Bronchial epithelial cell (primary cell): Measurements from ENCODE around the gene GSTM2. TPM values are rescaled to one million over a fixed set of nuclear protein-coding genes. Genes with fewer than 3 reads are reported as not detected.
A peak's percentile ranks its signal among the peaks of the same experiment; 100 is the strongest.

ENCODE experiments used
- DNase-seq: peaks from one replicate; pipeline ENCODE4 v3.0.0-alpha.2; 2010; ENCODE audit warnings: low read depth
- FAIRE-seq: peaks from 2 replicates; lab custom pipeline; 2011; peaks lifted over from hg19 to GRCh38; lab: Jason Lieb, UNC
- H3K27me3 ChIP-seq: 2 replicates; pipeline ENCODE4 v1.5.1; 2011; ENCODE audit warnings: low read length; ENCODE audit not compliant: control insufficient read depth, insufficient read depth
- H3K36me3 ChIP-seq: 2 replicates; pipeline ENCODE4 v1.5.1; 2011; ENCODE audit warnings: low read length; ENCODE audit not compliant: control insufficient read depth, insufficient read depth
- H3K4me3 ChIP-seq: 2 replicates; pipeline ENCODE4 v1.5.1; 2011; ENCODE audit warnings: mild to moderate bottlenecking, low read depth, low read length, control low read depth
- CTCF ChIP-seq: IDR thresholded peaks from 2 replicates; pipeline ENCODE4 v1.5.1; 2011; ENCODE audit warnings: mild to moderate bottlenecking, moderate library complexity, low read length, control low read depth, inconsistent platforms; ENCODE audit not compliant: insufficient read depth, severe bottlenecking
- total RNA-seq: library from RNA; depleted of rRNA; stranded (reverse); fragments of >200 nt; gene quantifications from 2 replicates; pipeline ENCODE4 v1.2.1, GENCODE V29; 2014

GSTM2 gene
- total RNA-seq, 1 donor from 2014 or later, result 0.26 TPM

- Histone ChIP-seq H3K36me3 (peaks cover 29% of the 10 kb centered on the region), H3K4me3 (no peak overlapping the region), H3K27me3 (no peaks in the 10 kb centered on the region)
- TF ChIP-seq CTCF, result no peak
- FAIRE-seq (no peak), DNase-seq (no peak)
These were observed 38.4 kb upstream of the GSTM2 start for GRCh38 chr1:109629372-109630030.

- DNase-seq (no peak), FAIRE-seq (no peak)
- peak; percentile 0 for TF ChIP-seq CTCF
- Histone ChIP-seq H3K36me3 (peaks cover 29% of the 10 kb centered on the region), H3K4me3 (no peak overlapping the region), H3K27me3 (no peaks in the 10 kb centered on the region)
These were observed 37.6 kb upstream of the GSTM2 start for GRCh38 chr1:109630081-109630897.

GRCh38 chr1:109630898-109631512 is 36.9 kb upstream of the GSTM2 start:
- no peak for DNase-seq
- Histone ChIP-seq H3K27me3 (no peaks in the 10 kb centered on the region), H3K4me3 (no peak overlapping the region), H3K36me3 (peaks cover 25% of the 10 kb centered on the region)
- no peak for TF ChIP-seq CTCF
- peak; percentile 83 for FAIRE-seq

- FAIRE-seq (peak; percentile 68), DNase-seq (no peak)
- TF ChIP-seq CTCF, result no peak
- Histone ChIP-seq H3K27me3 (no peaks in the 10 kb centered on the region), H3K4me3 (no peak overlapping the region), H3K36me3 (peaks cover 24% of the 10 kb centered on the region)
These were observed 36.0 kb upstream of the GSTM2 start for GRCh38 chr1:109631513-109632505.

- Histone ChIP-seq H3K36me3 (peaks cover 22% of the 10 kb centered on the region), H3K4me3 (no peak overlapping the region), H3K27me3 (no peaks in the 10 kb centered on the region)
- no peak for TF ChIP-seq CTCF
- FAIRE-seq (no peak), DNase-seq (no peak)
These were observed 35.0 kb upstream of the GSTM2 start for GRCh38 chr1:109632671-109633346.
